Measurements from ENCODE around the gene HSD11B1.
A peak's percentile ranks its signal among the peaks of the same experiment; 100 is the strongest.
"Not testable (repeated sequence)": the region's sequence is repeated elsewhere in the genome, so short reads cannot be mapped to it uniquely, and the experiment has no call there.

HSD11B1 gene

GRCh38 chr1:209692745-209693504 lies 11.7 kb upstream of the HSD11B1 start:
- peak; percentile 88 for TF ChIP-seq CTCF (IDR thresholded peaks at IDR 0.05)
- Histone ChIP-seq H3K27ac (peak overlapping the region; percentile 13), H3K27me3 (peaks cover 64% of the 10 kb centered on the region), H3K36me3 (no peaks in the 10 kb centered on the region), H3K9me3 (no peaks in the 10 kb centered on the region), H3K4me3 (ENCODE audit: low read depth in 1 of 2, low read length in 1 of 2) (no peak overlapping the region), H3K4me1 (ENCODE audit: control insufficient read depth in 1 of 2, insufficient read depth in 1 of 2, low read depth in 1 of 2, low read length in 1 of 2) (peaks cover 7% of the 10 kb centered on the region in 2 experiments)

- no peaks in the 10 kb centered on the region for H3K36me3 ChIP-seq
- no peak overlapping the region for H3K27ac ChIP-seq
- H3K9me3 ChIP-seq: no peaks in the 10 kb centered on the region
- H3K4me3 ChIP-seq (ENCODE audit: low read depth in 1 of 2, low read length in 1 of 2): no peak overlapping the region
- no peak for TF ChIP-seq CTCF (IDR thresholded peaks at IDR 0.05)
- H3K4me1 ChIP-seq (ENCODE audit: control insufficient read depth in 1 of 2, insufficient read depth in 1 of 2, low read depth in 1 of 2, low read length in 1 of 2): peaks cover 7% of the 10 kb centered on the region in 2 experiments
- H3K27me3 ChIP-seq: peaks cover 55% of the 10 kb centered on the region
Measured at GRCh38 chr1:209696673-209697072, 8.0 kb upstream of the HSD11B1 start.

GRCh38 chr1:209697126-209697525 lies 7.5 kb upstream of the HSD11B1 start:
- peaks cover 60% of the 10 kb centered on the region for H3K27me3 ChIP-seq
- H3K27ac ChIP-seq: no peak overlapping the region
- no peaks in the 10 kb centered on the region for H3K9me3 ChIP-seq
- no peaks in the 10 kb centered on the region for H3K36me3 ChIP-seq
- no peak for TF ChIP-seq CTCF (IDR thresholded peaks at IDR 0.05)
- H3K4me3 ChIP-seq (ENCODE audit: low read depth in 1 of 2, low read length in 1 of 2): no peak overlapping the region
- peaks cover 7% of the 10 kb centered on the region in 2 experiments for H3K4me1 ChIP-seq (ENCODE audit: control insufficient read depth in 1 of 2, insufficient read depth in 1 of 2, low read depth in 1 of 2, low read length in 1 of 2)

DNA sequence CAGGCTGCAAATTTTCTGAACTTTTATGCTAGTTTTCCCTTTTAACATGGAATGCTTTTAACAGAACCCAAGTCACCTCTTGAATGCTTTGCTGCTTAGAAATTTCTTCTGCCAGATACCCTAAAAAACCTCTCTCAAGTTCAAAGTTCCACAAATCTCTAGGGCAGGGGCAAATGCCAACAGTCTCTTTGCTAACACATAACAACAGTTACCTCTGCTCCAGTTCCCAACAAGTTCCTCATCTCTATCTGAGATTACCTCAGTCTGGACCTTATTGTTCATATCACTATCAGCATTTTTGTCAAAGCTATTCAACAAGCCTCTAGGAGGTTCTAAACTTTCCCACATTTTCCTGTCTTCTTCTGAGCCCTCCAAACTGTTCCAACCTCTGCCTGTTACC lies 4.0 kb upstream of the HSD11B1 start:
- H3K9me3 ChIP-seq; H3K4me3 ChIP-seq (ENCODE audit: low read depth in 1 of 2, low read length in 1 of 2); H3K36me3 ChIP-seq; H3K27ac ChIP-seq; H3K4me1 ChIP-seq (ENCODE audit: control insufficient read depth in 1 of 2, insufficient read depth in 1 of 2, low read depth in 1 of 2, low read length in 1 of 2): not testable (repeated sequence)
- peaks cover 62% of the 10 kb centered on the region for H3K27me3 ChIP-seq

DNA sequence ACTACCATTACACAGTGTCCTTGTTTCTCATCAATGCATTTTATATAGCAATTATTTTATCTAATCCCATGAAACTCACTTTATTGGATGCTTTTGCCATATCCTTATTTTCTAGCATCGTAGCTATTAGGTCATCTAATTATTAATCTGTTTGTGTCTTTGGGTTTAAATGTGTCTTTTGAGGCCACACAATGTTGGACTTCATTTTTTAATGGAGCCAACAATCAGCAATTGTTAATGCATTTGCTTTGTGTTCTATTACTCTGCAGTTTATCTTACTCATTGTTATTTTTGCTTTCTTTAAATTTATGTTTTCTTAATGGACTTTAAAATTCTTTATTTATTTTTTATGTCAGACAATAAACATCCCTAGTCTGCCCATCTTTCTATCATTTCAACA lies 1.8 kb upstream of the HSD11B1 start:
- no peaks in the 10 kb centered on the region for H3K9me3 ChIP-seq
- no peak overlapping the region for H3K4me3 ChIP-seq (ENCODE audit: low read depth in 1 of 2, low read length in 1 of 2)
- H3K4me1 ChIP-seq (ENCODE audit: control insufficient read depth in 1 of 2, insufficient read depth in 1 of 2, low read depth in 1 of 2, low read length in 1 of 2): no peaks in the 10 kb centered on the region
- no peaks in the 10 kb centered on the region for H3K36me3 ChIP-seq
- no peak for TF ChIP-seq CTCF (IDR thresholded peaks at IDR 0.05)
- no peak overlapping the region for H3K27ac ChIP-seq
- peaks cover 53% of the 10 kb centered on the region for H3K27me3 ChIP-seq

DNA sequence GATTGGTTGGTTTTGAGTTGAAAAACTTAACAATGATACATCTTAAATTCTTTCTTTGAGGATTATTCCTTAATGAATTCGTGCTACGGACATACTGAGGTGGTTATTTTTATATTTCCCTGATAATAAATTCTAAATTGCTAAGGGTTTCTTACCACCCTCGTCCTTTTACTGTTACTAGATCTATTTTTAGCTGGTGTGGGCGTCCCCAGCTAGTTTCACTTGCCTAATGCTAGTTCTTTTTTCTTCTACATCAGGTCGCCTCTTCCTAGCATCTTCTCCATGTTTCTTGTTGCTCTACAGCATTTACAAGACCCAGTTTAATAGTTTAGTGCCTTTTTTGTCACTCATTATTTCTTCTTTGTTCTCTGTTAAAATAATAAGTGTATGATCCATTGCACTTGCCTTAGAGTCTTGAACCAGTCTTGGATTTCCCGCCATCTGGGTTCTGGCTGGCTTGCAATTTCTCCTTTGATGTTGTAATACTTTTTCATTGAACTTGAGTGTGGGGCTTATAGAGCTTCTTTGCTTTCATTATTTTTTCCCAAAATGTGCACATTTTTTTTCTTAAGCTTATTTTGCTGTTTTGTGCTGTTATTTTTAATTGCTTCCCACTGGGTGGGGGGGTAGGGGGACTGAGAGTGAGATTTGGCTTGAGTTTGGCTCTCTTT lies 677 bp upstream of the HSD11B1 start:
- H3K36me3 ChIP-seq: no peaks in the 10 kb centered on the region
- no peaks in the 10 kb centered on the region for H3K4me1 ChIP-seq (ENCODE audit: control insufficient read depth in 1 of 2, insufficient read depth in 1 of 2, low read depth in 1 of 2, low read length in 1 of 2)
- H3K27me3 ChIP-seq: peaks cover 60% of the 10 kb centered on the region
- TF ChIP-seq CTCF (IDR thresholded peaks at IDR 0.05): no peak
- H3K27ac ChIP-seq: no peak overlapping the region
- no peak overlapping the region for H3K4me3 ChIP-seq (ENCODE audit: low read depth in 1 of 2, low read length in 1 of 2)
- no peaks in the 10 kb centered on the region for H3K9me3 ChIP-seq

All from neutrophil (primary cell).